Epithelial cell of alveolus of lung (primary cell): ENCODE measurements around the gene GSX2. TPM values are rescaled to one million over a fixed set of nuclear protein-coding genes. Genes with fewer than 3 reads are reported as not detected.

Experiments
- total RNA-seq: library from RNA; depleted of rRNA; stranded (reverse); fragments of >200 nt; gene quantifications from 2 replicates; pipeline ENCODE4 v1.2.1, GENCODE V29; 2015

Gene GSX2
- total RNA-seq = not detected in 2 replicates

GRCh38 chr4:54099748-54100574 is at the start of gene GSX2:
Gene GSX2 (plus strand): TSS chr4:54100163. CDS start chr4:54100345, 182 bp downstream.

DNA sequence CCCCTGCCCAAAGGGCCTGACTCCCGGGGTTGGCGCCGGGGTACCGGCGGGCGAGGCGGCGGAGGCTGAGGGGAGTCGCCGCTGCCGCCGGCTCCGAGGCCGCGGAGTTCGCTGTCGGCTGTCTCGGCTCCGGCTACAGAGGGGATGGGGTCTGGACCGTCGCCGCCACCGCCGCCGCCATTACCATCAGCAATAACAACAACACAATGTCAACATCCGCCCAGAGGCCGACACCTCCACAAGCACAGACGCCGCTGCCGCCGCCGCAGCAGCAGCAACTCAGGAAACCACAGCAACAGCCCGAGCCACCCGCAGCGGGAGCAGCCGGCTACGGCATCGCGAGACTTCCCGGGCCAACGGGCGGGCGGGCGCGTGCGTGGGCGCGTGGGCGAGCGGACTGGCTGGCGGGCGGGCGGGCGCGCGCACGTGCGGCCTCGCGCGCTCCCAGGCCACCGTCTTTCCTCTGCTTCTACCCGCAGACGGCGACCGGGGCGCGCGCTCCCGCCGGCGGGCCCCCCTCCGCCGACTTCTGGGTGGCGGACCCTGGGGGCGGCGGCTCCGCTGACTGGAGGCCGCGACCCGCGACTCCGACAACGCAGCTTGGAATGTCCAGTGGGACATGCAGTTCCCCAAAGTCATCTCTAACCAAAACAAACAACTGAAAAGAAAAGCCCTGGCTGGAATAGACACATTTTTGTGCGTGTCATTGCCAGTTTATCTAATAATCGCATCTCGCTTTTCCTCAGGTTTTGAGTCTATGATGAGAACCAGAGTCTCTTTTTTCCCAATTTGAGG is 35.4 kb upstream of the GSX2 start, which contains the start of gene CHIC2:
CHIC2 (minus strand) TSS at position 289 of the 795 bp plus-strand sequence. CDS start 305 bp downstream, outside the sequence.

Other genes starting within 250 kb of the GSX2 start
- 35.3 and 71.5 TPM in 2 replicates for gene CHIC2, start 35.6 kb upstream of the GSX2 start, total RNA-seq
- 159 and 281 TPM in 2 replicates for gene PDGFRA, start 129.1 kb downstream of the GSX2 start, total RNA-seq